ENCODE results near the gene UGCG.

- no peak for TF ChIP-seq ZBTB7A (IDR thresholded peaks at IDR 0.05; ENCODE audit: low read depth)
- no peak for TF ChIP-seq REST (IDR thresholded peaks at IDR 0.05; ENCODE audit: low read depth)
- TF ChIP-seq EGR1 (IDR thresholded peaks at IDR 0.05): no peak
- no peak for TF ChIP-seq TAF1 (IDR thresholded peaks at IDR 0.05; ENCODE audit: low read depth)
- TF ChIP-seq CEBPB (IDR thresholded peaks at IDR 0.05): no peak
- TF ChIP-seq TEAD4 (IDR thresholded peaks at IDR 0.05): no peak
- no peak for TF ChIP-seq MAX (IDR thresholded peaks at IDR 0.05)
Measured at GRCh38 chr9:111886983-111887718, 9.5 kb upstream of the UGCG start.
